Limb (tissue), 2 donors: ENCODE measurements around the gene CDC6.
"Not testable (repeated sequence)": the region's sequence is repeated elsewhere in the genome, so short reads cannot be mapped to it uniquely, and the experiment has no call there.

Experiments used
- DNase-seq, 2 donors: peaks; one replicate each; pipeline ENCODE4 v3.0.0-alpha.2; 2016; ENCODE audit errors: extremely low spot score in 2 of 2

Gene CDC6

DNA sequence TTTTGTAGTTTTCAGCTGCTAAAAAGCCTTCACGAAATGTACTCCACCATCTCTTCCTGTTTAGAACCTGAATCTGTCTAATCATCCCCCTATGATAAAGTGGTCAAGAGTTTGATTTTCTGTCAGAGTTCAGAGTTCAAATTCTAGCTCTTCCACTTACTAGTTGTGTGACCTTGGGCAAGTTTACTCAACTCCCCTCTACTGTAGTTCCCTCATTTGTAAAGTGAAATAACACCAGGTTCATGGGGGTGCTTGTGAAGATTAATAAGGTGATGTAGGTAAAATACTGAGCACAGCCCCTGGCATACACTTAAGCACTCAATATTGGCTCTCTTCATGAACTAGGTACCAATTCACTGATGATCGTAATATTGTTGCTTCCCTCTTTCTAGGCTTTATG is 1.2 kb upstream of the CDC6 start:
- DNase-seq = no peak

DNA sequence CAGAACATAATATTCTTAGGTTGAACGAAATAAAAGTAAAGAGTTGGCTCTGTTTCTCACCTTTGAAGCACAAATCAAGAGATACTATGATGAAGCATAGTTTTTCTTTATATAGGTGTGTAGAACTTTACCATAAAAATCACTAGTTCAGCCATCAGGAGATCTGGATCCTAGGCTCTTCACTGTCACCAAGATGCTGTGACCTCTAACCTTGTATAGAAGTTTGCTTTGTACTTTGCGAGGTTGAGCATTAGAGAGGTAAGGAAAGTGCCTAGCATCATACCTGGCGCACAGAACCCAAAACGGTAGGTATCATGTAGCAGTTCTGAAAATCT is 553 bp upstream of the CDC6 start:
- DNase-seq = no peak

DNA sequence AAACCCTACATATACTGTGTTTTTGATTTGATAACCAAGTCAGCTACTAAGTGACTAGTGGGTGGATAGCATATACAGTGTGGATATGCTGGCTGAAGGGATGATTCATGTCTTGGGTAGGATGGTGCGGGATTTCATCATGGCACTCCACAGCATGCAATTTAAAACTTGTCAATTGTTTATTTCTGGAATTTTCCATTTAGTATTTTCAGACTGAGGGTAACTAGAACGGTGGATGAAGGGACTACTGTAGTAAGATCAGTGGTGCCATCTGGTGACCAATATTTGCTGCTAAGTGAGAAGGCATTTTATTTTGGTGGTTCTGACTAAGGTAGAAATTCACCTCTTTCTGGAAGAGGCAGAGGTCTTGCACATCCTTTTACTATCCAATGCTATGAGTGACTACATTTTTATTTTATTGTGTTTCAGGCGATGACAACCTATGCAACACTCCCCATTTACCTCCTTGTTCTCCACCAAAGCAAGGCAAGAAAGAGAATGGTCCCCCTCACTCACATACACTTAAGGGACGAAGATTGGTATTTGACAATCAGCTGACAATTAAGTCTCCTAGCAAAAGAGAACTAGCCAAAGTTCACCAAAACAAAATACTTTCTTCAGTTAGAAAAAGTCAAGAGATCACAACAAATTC is 3.1 kb downstream of the CDC6 start:
- DNase-seq = no peak

DNA sequence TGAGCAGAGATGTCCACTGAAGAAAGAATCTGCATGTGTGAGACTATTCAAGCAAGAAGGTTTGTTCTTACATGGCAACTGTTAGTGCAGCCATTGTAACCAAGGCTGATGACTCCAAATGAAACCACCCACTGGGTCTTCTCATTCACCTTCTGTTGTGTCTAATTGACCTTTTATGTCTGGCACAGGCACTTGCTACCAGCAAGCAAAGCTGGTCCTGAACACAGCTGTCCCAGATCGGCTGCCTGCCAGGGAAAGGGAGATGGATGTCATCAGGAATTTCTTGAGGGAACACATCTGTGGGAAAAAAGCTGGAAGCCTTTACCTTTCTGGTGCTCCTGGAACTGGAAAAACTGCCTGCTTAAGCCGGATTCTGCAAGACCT is 3.6 kb downstream of the CDC6 start:
- no peak for DNase-seq

DNA sequence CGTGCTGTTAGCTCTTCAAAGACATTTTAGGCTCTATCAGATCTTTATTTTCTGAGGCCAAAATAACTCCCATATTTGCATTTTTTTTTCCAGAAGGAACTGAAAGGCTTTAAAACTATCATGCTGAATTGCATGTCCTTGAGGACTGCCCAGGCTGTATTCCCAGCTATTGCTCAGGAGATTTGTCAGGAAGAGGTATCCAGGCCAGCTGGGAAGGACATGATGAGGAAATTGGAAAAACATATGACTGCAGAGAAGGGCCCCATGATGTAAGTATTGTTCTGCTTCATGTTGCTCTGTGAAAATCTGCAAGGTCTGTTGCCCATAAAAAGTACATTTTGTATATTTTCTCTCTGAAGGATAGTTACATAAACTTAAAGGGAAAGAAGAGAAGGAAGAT is 5.7 kb downstream of the CDC6 start:
- DNase-seq = no peak

DNA sequence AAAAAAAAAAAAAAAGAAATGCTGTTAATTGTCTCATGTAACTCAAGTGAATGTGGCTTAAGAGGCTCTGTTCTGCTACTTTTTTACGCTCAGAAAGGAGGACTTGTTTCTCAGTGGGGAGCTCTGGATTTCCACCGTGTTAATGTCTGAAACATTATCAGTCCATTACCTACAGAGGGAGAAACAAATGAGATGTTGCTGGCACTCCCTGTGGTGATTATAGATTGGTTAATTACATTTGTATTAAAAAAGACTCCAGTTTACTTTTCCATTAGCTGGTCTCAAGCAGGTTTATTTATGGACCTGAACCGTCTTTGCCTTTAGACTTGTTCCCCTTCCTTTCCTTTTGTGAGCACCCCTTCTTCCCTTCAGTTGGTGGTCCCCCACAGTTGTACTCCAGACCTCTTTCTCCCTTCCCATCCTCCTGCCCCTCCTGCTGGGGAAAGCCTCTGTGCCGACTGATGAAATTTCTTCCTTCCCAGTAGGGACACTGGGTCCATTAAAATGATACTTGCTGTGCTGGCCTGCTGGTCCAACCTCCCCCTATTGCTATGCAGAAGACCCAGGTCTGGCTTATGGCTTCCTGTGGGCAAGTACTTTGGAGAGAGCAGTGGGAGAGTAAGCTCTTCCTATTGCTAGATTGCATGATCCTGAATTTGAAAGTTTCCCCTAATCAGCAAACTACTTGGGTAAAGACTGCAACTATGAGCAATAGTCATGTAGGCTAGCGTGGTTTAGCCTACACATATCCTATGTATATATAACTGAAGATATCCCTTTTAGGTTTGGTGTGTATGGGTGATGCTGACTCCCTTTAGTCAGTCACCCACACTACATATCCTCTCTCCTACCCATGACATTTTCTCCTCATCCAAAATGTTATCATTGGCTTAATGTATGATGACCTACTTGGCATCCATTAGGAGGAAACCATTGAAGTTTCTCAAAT is 8.1 kb downstream of the CDC6 start:
- no peak for DNase-seq

DNA sequence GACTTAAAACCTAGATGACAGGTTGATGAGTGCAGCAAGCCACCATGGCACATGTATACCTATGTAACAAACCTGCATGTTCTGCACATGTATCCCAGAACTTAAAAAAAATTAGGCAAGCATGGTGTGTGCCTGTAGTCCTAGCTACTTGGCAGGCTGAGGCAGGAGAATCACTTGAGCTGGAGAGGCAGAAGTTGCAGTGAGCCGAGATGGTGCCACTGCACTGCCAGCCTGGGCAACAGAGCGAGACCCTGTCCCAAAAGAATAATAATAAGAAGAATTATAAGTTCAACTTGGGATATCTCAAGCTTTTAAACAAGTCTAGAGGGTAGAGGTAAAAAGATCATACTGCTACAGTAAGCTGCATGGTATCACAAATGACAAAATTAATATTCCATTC is 9.8 kb downstream of the CDC6 start:
- DNase-seq = no peak

DNA sequence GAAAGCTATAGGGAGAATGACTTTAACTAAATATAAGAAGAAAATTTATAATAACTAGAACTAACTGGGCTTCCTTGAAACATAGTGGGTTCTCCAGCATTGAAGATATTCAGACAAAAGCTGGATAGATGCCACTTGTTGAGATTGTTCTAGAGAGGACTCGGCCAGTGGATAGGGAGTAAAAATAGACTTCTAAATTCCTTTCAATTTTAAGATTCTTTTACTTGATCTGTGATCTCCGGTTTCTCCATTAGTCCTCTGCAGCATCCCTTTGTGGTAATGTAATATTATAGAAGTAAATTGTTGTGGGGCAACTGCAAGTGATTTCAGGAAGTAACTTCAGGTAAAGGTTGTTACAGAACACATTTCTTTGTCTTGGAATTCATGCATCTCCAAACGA is 11.0 kb downstream of the CDC6 start:
- no peak for DNase-seq

DNA sequence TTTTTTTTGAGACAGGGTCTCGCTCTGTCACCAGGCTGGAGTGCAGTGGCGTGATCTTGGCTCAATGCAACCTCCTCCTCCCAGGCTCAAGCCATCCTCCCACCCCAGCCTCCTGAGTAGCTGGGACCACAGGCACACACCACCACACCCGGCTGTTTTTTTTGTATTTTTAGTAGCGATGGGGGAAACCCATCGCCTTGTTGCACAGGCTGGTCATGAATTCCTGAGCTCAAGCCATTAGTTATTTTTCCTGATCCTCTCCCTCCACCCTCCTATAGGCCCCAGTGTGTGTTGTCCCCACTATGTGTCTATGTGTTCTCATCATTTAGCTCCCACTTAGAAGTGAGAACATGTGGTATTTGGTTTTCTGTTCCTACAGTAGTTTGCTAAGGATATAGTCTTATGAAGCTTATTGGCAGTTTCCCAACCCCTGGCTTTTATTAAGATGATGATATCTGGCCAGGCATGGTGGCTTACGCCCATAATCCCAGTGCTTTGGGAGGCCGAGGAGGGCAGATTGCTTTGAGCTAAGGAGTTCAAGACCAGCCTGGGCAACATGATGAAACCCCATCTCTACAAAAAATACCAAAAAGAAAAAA is 11.6 kb downstream of the CDC6 start:
- not testable (repeated sequence) for DNase-seq

DNA sequence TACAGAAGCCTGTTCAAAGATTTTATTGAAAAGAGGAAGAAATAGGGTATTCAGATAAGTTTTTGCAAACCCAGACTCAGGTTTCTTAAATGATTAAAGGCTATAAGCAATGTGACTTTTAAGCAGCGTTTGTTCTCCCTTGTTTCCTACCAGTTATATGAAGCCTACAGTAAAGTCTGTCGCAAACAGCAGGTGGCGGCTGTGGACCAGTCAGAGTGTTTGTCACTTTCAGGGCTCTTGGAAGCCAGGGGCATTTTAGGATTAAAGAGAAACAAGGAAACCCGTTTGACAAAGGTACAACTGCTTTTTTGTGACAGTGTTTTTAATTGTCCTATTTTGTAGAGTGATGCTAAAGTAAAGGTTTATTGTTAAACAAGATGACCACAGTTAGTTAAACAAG is 13.6 kb downstream of the CDC6 start:
- DNase-seq = no peak

DNA sequence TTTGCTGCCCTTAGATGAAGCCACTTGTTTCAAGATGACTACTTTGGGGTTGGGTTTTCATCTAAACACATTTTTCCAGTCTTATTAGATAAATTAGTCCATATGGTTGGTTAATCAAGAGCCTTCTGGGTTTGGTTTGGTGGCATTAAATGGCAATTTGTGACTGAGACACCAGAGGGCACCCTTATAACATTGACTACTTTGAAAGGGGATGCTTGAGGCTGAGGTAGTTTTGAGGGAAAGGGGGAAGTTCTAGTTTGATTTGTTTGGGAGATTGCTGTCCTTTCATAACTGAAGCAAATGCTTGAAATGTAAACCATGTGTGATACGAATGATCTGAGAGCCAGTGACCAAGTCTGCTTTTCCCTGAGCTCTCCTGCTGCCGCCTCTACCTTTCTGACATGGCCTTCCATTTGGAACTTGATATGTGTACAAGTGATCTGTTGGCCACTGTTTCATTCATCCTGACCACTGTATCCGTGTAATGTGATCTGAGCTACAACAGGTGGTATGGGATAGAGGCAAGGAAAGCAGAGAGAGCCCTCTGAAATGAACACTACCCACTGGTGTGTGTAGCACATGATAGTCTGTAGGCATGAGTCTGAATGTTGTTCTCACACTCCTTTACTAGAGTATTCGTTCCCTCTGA is 15.5 kb downstream of the CDC6 start:
- peak; percentile 76 to 89 for DNase-seq

DNA sequence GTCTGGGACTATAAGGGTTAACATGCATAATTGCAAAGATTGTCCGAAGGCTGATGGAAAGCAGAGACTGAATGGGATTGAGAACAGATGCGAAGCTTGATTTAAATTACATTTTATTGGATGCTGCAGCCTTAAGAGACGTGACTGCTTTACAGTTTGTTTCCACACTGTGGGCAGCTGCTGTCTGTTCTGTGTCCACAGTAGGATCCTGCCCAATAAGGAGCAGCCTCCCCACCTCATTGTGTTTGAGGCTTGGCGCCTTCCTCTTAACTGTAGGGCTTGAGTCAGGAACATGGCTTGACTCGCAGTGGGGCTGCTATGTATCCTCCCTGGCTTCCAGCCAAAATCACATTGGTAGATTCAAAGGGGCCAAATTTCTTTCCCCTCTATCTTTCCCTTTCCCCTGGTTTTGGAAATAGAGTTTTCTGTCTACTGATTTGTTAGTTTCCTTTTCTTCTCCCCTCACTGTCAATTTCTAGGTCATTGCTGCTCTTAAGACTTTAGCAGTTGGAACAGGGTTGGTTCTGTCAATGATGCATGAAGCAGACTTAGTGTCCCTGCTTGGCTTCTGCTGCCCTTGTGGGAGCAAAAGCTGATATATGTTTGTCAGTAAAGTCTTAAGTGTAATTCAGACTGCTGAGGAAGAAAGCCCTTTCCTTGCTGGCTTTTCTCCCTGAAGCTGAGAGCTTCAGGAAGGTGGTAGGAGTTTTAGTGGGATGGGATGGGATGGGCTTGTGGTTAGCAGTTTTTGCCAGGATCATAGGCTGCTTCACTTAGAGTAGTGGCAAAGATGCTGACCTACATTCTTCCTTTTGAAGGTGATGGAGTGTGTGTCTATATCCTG is 16.3 kb downstream of the CDC6 start:
- DNase-seq = peak; percentile 63 to 83

DNA sequence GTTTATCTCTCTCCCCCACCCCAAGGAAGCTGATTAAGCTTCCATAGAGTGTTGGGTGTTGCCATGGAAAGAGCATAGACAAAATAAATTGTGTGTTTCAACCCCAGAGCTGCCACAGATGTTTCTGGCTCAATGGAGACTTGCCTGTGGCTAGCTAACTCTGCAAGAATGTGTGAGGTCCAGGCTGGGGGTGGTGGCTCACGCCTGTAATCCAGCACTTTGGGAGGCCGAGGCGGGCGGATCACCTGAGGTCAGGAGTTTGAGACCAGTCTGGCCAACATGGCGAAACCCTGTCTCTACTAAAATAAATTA is 16.8 kb downstream of the CDC6 start:
- not testable (repeated sequence) for DNase-seq

DNA sequence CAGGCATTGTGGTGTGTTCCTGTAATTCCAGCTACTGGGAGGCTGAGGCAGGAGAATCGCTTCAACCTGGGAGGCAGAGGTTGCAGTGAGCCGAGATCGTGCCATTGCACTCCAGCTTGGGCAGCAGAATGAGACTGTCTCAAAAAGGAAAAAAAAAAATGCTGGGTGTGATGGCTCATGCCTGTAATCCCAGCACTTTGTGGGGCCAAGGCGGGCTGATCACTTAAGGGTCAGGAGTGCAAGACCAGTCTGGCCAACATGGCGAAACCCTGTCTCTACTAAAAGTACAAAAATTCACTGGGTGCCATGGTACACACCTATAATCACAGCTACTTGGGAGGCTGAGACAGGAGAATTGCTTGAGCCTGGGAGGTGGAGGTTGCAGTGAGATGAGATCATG is 17.2 kb downstream of the CDC6 start:
- DNase-seq = not testable (repeated sequence)

DNA sequence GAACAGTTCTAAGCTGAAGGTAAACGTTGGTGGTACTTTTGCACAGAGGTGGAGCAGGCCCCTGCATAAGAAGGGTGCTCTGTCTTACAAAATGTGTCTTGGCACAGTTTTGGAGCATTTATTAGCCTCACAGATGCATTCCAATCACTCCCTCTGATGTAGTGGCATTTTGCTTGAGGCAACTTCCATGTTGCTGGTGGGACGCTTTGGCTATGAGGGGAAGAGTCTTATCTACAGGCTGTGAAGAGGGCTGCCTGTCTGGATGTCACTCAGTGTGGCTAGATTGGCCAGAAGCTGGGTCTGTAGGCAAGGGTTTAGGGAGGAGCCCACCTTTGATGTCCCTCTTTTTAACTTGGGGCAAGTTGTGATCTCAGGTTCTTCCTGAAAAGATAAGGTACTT is 18.7 kb downstream of the CDC6 start:
- no peak for DNase-seq

DNA sequence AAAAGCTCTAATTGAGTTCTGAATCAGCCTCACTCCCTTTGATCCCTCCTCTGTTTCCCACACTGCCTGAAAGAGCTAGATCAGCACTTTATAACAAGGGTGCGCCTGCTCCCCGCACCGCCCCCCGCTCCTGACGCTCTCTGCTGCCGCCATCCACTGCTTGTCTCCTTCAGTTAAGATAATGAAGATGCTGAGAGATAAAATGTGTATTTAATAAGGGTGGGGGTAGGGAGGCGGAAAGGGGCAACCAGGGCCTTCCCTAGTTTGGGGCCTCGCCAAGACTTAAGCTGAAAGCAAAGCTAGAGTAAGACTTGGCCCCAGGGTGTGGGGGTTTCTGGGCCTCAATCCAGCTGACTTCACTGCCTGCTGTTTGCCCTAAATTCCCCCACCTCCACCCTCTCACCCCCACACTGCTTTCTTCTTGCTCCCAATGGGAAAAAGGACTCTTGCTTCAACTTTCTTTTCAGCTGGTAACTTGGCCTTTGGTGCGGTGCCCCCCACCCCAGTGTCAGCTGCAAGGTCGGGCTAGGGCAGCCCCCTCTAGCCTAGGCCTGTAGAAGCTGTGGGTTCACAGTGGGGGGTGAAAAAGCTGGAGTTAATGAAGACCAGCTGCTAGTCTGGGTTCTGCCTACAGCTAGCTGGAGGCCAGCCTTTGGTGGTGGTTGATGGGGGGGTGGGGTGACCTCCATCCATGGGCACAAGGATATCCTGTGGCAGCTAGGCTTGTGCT is 19.5 kb downstream of the CDC6 start:
- peak; percentile 78 to 82 for DNase-seq

DNA sequence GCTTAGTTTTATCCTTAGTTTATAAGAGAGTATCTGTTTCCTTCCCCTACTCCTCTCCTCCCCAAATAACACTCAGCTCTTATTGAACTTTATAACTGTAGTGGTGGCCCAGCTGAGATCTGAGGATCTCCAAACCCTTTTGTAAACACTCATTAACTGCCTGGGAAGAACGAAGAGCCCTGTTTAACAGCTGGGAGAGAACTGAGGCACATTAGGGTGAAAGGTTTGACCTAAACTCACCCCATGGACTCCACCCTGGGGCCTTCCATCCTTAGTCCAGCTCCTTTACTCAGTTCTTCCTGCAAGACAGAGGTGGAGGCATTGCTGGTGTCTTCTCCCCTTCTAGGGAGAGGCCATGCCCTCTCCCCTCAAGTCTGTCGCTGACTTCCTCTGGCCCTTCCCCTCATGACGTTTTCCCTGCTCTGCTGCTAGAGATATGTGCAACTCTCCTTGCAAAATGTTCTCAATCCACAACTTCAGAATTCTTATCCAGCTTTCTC is 20.1 kb downstream of the CDC6 start:
- DNase-seq = no peak

DNA sequence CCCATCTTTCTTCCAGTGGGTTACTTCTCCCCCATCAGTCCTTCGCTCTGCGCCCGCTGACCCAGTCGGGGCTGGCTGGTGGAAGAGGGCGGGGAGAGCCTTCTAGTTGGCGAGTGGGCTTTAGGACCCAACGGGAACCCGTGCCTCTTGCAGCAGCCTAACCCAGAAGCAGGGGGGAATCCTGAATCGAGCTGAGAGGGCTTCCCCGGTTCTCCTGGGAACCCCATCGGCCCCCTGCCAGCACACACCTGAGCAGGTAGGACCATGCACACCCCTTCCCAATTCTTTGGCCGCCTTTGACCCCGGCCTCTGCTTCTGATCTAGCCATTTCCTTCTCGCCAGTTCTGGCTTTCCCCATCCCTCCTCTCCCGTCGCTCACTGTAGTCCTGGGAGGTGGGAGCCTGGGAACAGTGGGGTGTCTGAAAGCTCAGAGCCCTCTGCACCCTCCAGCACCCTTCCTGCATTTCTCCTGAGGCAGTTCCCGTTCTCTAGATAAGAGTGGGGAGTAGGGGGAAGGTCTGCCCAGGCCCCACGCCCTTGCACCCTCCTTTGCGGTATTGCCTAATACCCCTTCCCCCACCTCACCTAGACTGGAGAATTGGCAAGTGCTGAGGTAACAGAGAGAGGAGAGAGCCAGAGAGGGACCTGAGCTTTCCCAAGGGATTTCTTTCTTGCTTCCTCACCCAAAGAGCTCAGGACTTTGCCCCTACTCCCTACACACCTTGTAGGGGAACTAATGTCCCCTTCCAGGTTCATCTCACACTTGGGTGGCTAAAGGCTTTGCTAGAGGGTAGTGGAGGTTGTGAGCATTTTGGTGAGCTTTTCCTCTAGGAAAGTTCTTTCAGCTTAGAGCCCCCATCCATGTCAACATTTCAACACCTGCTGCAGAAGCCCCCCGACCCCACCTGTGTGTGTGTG is 21.6 kb downstream of the CDC6 start, which contains the start of gene RARA:
Gene RARA (plus strand): TSS at position 150 of the 918 bp plus-strand sequence. CDS start 22,039 bp downstream, outside the sequence.
- DNase-seq = peak in 1 of 2 donors; percentile 79

DNA sequence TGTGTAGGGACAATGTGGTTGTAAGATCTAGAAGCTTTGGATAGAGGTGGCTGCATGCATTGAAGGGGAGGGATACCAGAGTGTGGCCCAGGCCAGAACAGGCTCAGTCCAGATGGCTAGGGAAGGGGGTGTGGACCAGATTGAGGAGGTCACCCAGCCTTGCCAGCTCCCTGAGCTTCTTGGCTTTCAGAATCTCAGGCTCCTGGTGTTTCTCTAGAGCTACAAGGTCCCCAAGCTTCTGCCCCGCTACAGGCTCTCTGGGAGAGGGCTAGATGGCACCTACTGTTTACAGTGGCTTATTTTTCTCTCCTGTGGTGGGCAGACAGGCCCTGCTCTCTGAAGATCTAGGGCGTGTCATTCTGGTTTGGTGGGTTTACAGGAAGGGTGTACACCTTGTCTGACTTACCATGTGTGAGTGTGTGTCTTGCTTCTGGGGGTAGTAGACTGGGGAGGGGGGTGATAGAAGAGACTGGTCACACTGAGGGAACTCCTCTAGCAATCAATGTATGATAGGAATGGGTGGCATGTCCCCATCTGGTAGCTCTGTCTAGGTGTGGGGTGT is 22.4 kb downstream of the CDC6 start:
- DNase-seq = peak in 1 of 2 donors; percentile 27
